Type B pancreatic cell (in vitro differentiated cells): ENCODE data around the gene HYAL3. TPM values are rescaled to one million over a fixed set of nuclear protein-coding genes. Genes with fewer than 3 reads are reported as not detected.

Experiments
- DNase-seq: peaks from one replicate; pipeline ENCODE4 v3.0.0; 2021; ENCODE audit warnings: mixed read lengths; ENCODE audit not compliant: unreplicated experiment; ENCODE audit errors: extremely low spot score
- H3K27ac Mint-ChIP-seq: 2 replicates; pipeline ENCODE4 v1.8.0; 2021; ENCODE audit warnings: mild to moderate bottlenecking, mixed read lengths
- H3K27me3 Mint-ChIP-seq: 2 replicates; pipeline ENCODE4 v1.8.0; 2021; ENCODE audit warnings: mixed read lengths
- H3K36me3 Mint-ChIP-seq: 2 replicates; pipeline ENCODE4 v1.8.0; 2021; ENCODE audit warnings: mixed read lengths
- H3K4me1 Mint-ChIP-seq: one replicate; pipeline ENCODE4 v1.8.0; 2021; ENCODE audit warnings: mixed read lengths; ENCODE audit not compliant: unreplicated experiment
- H3K4me3 Mint-ChIP-seq: 2 replicates; pipeline ENCODE4 v1.8.0; 2021; ENCODE audit warnings: mild to moderate bottlenecking, mixed read lengths
- H3K9me3 Mint-ChIP-seq: 2 replicates; pipeline ENCODE4 v1.8.0; 2021; ENCODE audit warnings: mixed read lengths
- CTCF ChIP-seq: fragments of 200-600 bp; sonication (generic); conservative IDR thresholded peaks from 2 replicates; pipeline ENCODE4 v1.5.0; 2021; ENCODE audit warnings: antibody characterized with exemption, mild to moderate bottlenecking
- total RNA-seq: library from RNA; stranded (reverse); gene quantifications from 2 replicates; pipeline ENCODE4 v1.2.1, GENCODE V29; 2021; ENCODE audit warnings: low replicate concordance

The HYAL3 gene
- total RNA-seq, 1 donor from 2014 or later: 2.9 TPM

GRCh38 chr3:50255251-50255615 is 44.0 kb downstream of the HYAL3 start:
- no peak for DNase-seq
- peaks cover 9% of the 10 kb centered on the region for H3K36me3 Mint-ChIP-seq
- TF ChIP-seq CTCF: no peak
- peaks cover 10% of the 10 kb centered on the region for H3K4me1 Mint-ChIP-seq
- H3K4me3 Mint-ChIP-seq: no peak overlapping the region
- no peaks in the 10 kb centered on the region for H3K27me3 Mint-ChIP-seq
- H3K27ac Mint-ChIP-seq: no peak overlapping the region
- no peaks in the 10 kb centered on the region for H3K9me3 Mint-ChIP-seq

- peaks cover 11% of the 10 kb centered on the region for H3K36me3 Mint-ChIP-seq
- H3K27ac Mint-ChIP-seq: peak overlapping the region; percentile 39
- H3K4me1 Mint-ChIP-seq: peaks cover 10% of the 10 kb centered on the region
- no peak for DNase-seq
- H3K9me3 Mint-ChIP-seq: no peaks in the 10 kb centered on the region
- TF ChIP-seq CTCF: no peak
- H3K4me3 Mint-ChIP-seq: no peak overlapping the region
- H3K27me3 Mint-ChIP-seq: no peaks in the 10 kb centered on the region
Observed at GRCh38 chr3:50254577-50255250, 44.5 kb downstream of the HYAL3 start.

- no peak for TF ChIP-seq CTCF
- H3K4me3 Mint-ChIP-seq: no peak overlapping the region
- peaks cover 6% of the 10 kb centered on the region for H3K36me3 Mint-ChIP-seq
- no peaks in the 10 kb centered on the region for H3K9me3 Mint-ChIP-seq
- H3K4me1 Mint-ChIP-seq: peaks cover 12% of the 10 kb centered on the region
- H3K27ac Mint-ChIP-seq: peak overlapping the region; percentile 52
- H3K27me3 Mint-ChIP-seq: no peaks in the 10 kb centered on the region
- no peak for DNase-seq
Observed at GRCh38 chr3:50251220-50251619, 48.0 kb downstream of the HYAL3 start.

GRCh38 chr3:50250514-50250913 is 48.7 kb downstream of the HYAL3 start:
- Mint-ChIP-seq H3K27me3 (no peaks in the 10 kb centered on the region), H3K4me1 (peaks cover 15% of the 10 kb centered on the region), H3K4me3 (no peak overlapping the region), H3K36me3 (peaks cover 6% of the 10 kb centered on the region), H3K27ac (no peak overlapping the region), H3K9me3 (no peaks in the 10 kb centered on the region)
- DNase-seq: no peak
- TF ChIP-seq CTCF: no peak

- Mint-ChIP-seq H3K4me3 (no peak overlapping the region), H3K27ac (no peak overlapping the region), H3K9me3 (no peaks in the 10 kb centered on the region), H3K27me3 (no peaks in the 10 kb centered on the region), H3K36me3 (peaks cover 6% of the 10 kb centered on the region), H3K4me1 (peaks cover 19% of the 10 kb centered on the region)
- DNase-seq: no peak
- TF ChIP-seq CTCF: no peak
Observed at GRCh38 chr3:50249457-50249856, 49.7 kb downstream of the HYAL3 start.
